Measurements from ENCODE around the gene SORT1.

- TF ChIP-seq POLR2AphosphoS5 (IDR thresholded peaks at IDR 0.05; ENCODE audit: borderline replicate concordance, low read depth, low read length) (no peak), EZH2 (IDR thresholded peaks at IDR 0.05) (no peak), FOXP2 (optimal IDR thresholded peaks at IDR 0.05; ENCODE audit: control extremely low read depth, extremely low read length, insufficient read depth) (no peak)
Observed at GRCh38 chr1:109432336-109432735, 34.6 kb upstream of the SORT1 start.
